DND-41 (cell line): ENCODE measurements around the gene HMGB4.

ENCODE experiments used
- CTCF ChIP-seq: IDR thresholded peaks from 2 replicates; pipeline ENCODE4 v1.5.1; 2012; ENCODE audit warnings: borderline replicate concordance, low read length, moderate library complexity, mild to moderate bottlenecking; ENCODE audit not compliant: poor library complexity, severe bottlenecking; ENCODE audit errors: extremely low read depth
- EZH2 ChIP-seq: IDR thresholded peaks from 3 replicates; pipeline ENCODE4 v1.6.1; 2012; ENCODE audit warnings: borderline replicate concordance, low read depth, mild to moderate bottlenecking, moderate library complexity, low read length, inconsistent platforms; ENCODE audit not compliant: severe bottlenecking

DNA sequence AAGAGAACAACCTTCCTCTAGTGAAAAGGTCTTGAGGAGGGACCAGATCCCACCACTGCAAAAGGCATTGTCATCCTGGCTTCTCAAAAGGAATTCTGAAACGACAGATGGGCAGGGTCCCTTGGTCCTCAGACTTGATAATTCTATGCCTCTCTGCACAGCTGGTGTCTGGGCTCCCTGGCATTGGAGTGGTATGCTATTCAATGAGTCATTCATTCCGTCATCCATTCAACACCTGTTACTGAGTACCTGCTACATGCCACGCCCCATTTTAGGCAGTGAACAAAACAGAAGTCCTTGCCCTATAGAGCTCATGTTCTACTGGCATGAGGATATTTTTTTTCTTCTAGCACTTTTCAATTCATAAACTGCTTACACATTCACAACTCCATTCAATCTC lies 45.8 kb upstream of the HMGB4 start:
- TF ChIP-seq EZH2 (no peak), CTCF (no peak)
